CD4-positive, alpha-beta T cell (primary cell): ENCODE results near the gene CCDC9B. TPM values are rescaled to one million over a fixed set of nuclear protein-coding genes. Genes with fewer than 3 reads are reported as not detected.

Experiments
- ATAC-seq: fragments of 200-7000 bp; cut with Tn5 transposase; one replicate; pipeline ENCODE4 v1.10.0; 2022; ENCODE audit warnings: mild to moderate bottlenecking; ENCODE audit not compliant: poor library complexity
- CTCF ChIA-PET: fragments of 350-600 bp; sonication (Branson Sonifier 250); formaldehyde crosslinking; loops from one replicate; lab custom pipeline; 2021; ENCODE audit warnings: antibody characterized with exemption, inconsistent platforms; lab: Charles Lee
- POLR2A ChIA-PET: fragments of 350-600 bp; sonication (Branson Sonifier 250); formaldehyde crosslinking; loops from one replicate; lab custom pipeline; 2021; ENCODE audit warnings: antibody characterized with exemption, inconsistent platforms; lab: Charles Lee
- DNase-seq, 14 experiments: peaks; one replicate each; pipeline ENCODE4 v3.0.0-alpha.2; 2013 to 2020; ENCODE audit warnings: mixed read lengths in 2 of 14
- H3K27ac ChIP-seq, 2 donors: one replicate each; pipeline versions ENCODE4 v1.5.1 to v1.7.0; 2013; ENCODE audit warnings: low read length in 2 of 2, low read depth in 1 of 2, mild to moderate bottlenecking in 1 of 2
- H3K27me3 ChIP-seq, 2 experiments: 1 replicate in 1 of 2; 2 replicates in 1 of 2; pipeline versions ENCODE4 v1.6.1 to v1.7.0; 2013; ENCODE audit warnings: low read length in 2 of 2, control low read depth in 1 of 2, mild to moderate bottlenecking in 1 of 2, moderate library complexity in 1 of 2; ENCODE audit not compliant: insufficient read depth in 2 of 2, control insufficient read depth in 1 of 2
- H3K36me3 ChIP-seq: one replicate; pipeline ENCODE4 v1.6.1; 2013; ENCODE audit warnings: low read length, control low read depth; ENCODE audit not compliant: insufficient read depth
- H3K4me1 ChIP-seq: one replicate; pipeline ENCODE4 v1.6.1; 2013; ENCODE audit warnings: low read length, control low read depth; ENCODE audit not compliant: insufficient read depth
- H3K4me3 ChIP-seq: one replicate; pipeline ENCODE4 v1.5.1; 2013; ENCODE audit warnings: mild to moderate bottlenecking, low read length, moderate library complexity
- H3K9me3 ChIP-seq, 2 experiments: 1 replicate in 1 of 2; 2 replicates in 1 of 2; pipeline versions ENCODE4 v1.6.1 to v1.7.0; 2013; ENCODE audit warnings: low read length in 2 of 2, mild to moderate bottlenecking in 2 of 2, control low read depth in 1 of 2, moderate library complexity in 1 of 2; ENCODE audit not compliant: control insufficient read depth in 1 of 2, insufficient read depth in 1 of 2
- H3K27ac Mint-ChIP-seq: one replicate; pipeline ENCODE4 v1.8.0; 2020; ENCODE audit warnings: mixed read lengths
- H3K27me3 Mint-ChIP-seq: one replicate; pipeline ENCODE4 v1.8.0; 2021; ENCODE audit warnings: mixed read lengths
- H3K36me3 Mint-ChIP-seq: one replicate; pipeline ENCODE4 v1.8.0; 2021; ENCODE audit warnings: low read depth, mixed read lengths
- H3K4me1 Mint-ChIP-seq: one replicate; pipeline ENCODE4 v1.8.0; 2021; ENCODE audit warnings: low read depth, mixed read lengths
- H3K4me3 Mint-ChIP-seq: one replicate; pipeline ENCODE4 v1.8.0; 2020; ENCODE audit warnings: mild to moderate bottlenecking, mixed read lengths
- H3K9me3 Mint-ChIP-seq: one replicate; pipeline ENCODE4 v1.8.0; 2020; ENCODE audit warnings: mixed read lengths
- CTCF ChIP-seq: fragments of 200-600 bp; IDR thresholded peaks from one replicate; pipeline ENCODE4 v1.8.0; 2022; ENCODE audit warnings: antibody characterized with exemption, mild to moderate bottlenecking
- intact Hi-C, 2 experiments: fragments of 100-400 bp; cut with DNase I in 1 of 2; cut with micrococcal nuclease in 1 of 2; formaldehyde crosslinking; loops; one replicate each; pipeline versions ENCODE4 v1.15.1 to v1.9.0; 2023 to 2025; cut with DNase I, micrococcal nuclease
- total RNA-seq, 174 experiments: library from RNA in 2 of 174; stranded (reverse) in 2 of 174; gene quantifications; one replicate each; pipeline ENCODE4 v1.2.3 and lab custom pipeline; 2021 to 2026

The CCDC9B gene
- total RNA-seq, 2 experiments from 2014 or later: 1.0 to 1.5 TPM

GRCh38 chr15:40303576-40303975, 37.2 kb downstream of the CCDC9B start:
- CTCF ChIA-PET: no interaction called here
- no peak overlapping the region for H3K4me3 ChIP-seq
- peaks cover 6% of the 10 kb centered on the region in 2 experiments for H3K9me3 ChIP-seq
- Mint-ChIP-seq H3K36me3 (peaks cover 74% of the 10 kb centered on the region), H3K4me1 (peaks cover 35% of the 10 kb centered on the region), H3K27me3 (no peaks in the 10 kb centered on the region), H3K27ac (no peak overlapping the region), H3K4me3 (no peak overlapping the region), H3K9me3 (no peaks in the 10 kb centered on the region)
- H3K36me3 ChIP-seq: peaks cover 54% of the 10 kb centered on the region
- no peak overlapping the region for H3K27ac ChIP-seq
- ATAC-seq: no peak
- POLR2A ChIA-PET: interaction anchor here (1.6 kb wide), 1 partner anchor 14 kb away, joined by 4 read pairs; no protein-coding TSS in a partner anchor
- H3K27me3 ChIP-seq: no peaks in the 10 kb centered on the region
- DNase-seq: no peak
- TF ChIP-seq CTCF: no peak
- intact Hi-C loops: no loop called here
- peaks cover 35% of the 10 kb centered on the region for H3K4me1 ChIP-seq

GRCh38 chr15:40302981-40303380, 37.8 kb downstream of the CCDC9B start:
- TF ChIP-seq CTCF: no peak
- Histone ChIP-seq H3K4me3 (no peak overlapping the region), H3K9me3 (peaks cover 6% of the 10 kb centered on the region in 2 experiments), H3K36me3 (peaks cover 60% of the 10 kb centered on the region), H3K27me3 (no peaks in the 10 kb centered on the region), H3K27ac (no peak overlapping the region), H3K4me1 (peaks cover 34% of the 10 kb centered on the region)
- DNase-seq (no peak), ATAC-seq (no peak)
- no peak overlapping the region for H3K4me3 Mint-ChIP-seq
- no peaks in the 10 kb centered on the region for H3K9me3 Mint-ChIP-seq
- no peak overlapping the region for H3K27ac Mint-ChIP-seq
- peaks cover 74% of the 10 kb centered on the region for H3K36me3 Mint-ChIP-seq
- POLR2A ChIA-PET: interaction anchor here (1.6 kb wide), 1 partner anchor 13 kb away, joined by 4 read pairs; no protein-coding TSS in a partner anchor
- H3K27me3 Mint-ChIP-seq: no peaks in the 10 kb centered on the region
- H3K4me1 Mint-ChIP-seq: peaks cover 31% of the 10 kb centered on the region
- CTCF ChIA-PET: no interaction called here
- intact Hi-C loops: no loop called here

- intact Hi-C loops: no loop called here
These were observed 38.4 kb downstream of the CCDC9B start for GRCh38 chr15:40302288-40302886.

More at GRCh38 chr15:40302288-40302886, 38.4 kb downstream of the CCDC9B start:
- DNase-seq (no peak), ATAC-seq (no peak)
- peaks cover 31% of the 10 kb centered on the region for H3K4me1 ChIP-seq
- no peak for TF ChIP-seq CTCF
- H3K36me3 Mint-ChIP-seq: peaks cover 78% of the 10 kb centered on the region
- no peak overlapping the region for H3K27ac Mint-ChIP-seq
- no peaks in the 10 kb centered on the region for H3K27me3 ChIP-seq
- peaks cover 31% of the 10 kb centered on the region for H3K4me1 Mint-ChIP-seq
- POLR2A ChIA-PET: interaction anchor here (1.6 kb wide), 1 partner anchor 13 kb away, joined by 4 read pairs; no protein-coding TSS in a partner anchor
- CTCF ChIA-PET: no interaction called here
- peaks cover 6% of the 10 kb centered on the region in 2 experiments for H3K9me3 ChIP-seq
- no peak overlapping the region for H3K4me3 ChIP-seq
- no peak overlapping the region for H3K27ac ChIP-seq
- peaks cover 64% of the 10 kb centered on the region for H3K36me3 ChIP-seq
- no peaks in the 10 kb centered on the region for H3K9me3 Mint-ChIP-seq
- H3K27me3 Mint-ChIP-seq: no peaks in the 10 kb centered on the region
- H3K4me3 Mint-ChIP-seq: no peak overlapping the region
